Measurements from ENCODE around the gene SOCS7.

Gene SOCS7

GRCh38 chr17:38425744-38426143 lies 74.1 kb downstream of the SOCS7 start:
- Histone ChIP-seq H3K36me3 (ENCODE audit: control insufficient read depth, low read length) (no peaks in the 10 kb centered on the region), H3K4me2 (ENCODE audit: low read length) (no peak overlapping the region), H3K9me3 (ENCODE audit: control insufficient read depth, insufficient read depth, low read length) (no peaks in the 10 kb centered on the region), H3K27ac (ENCODE audit: low read depth, low read length) (no peak overlapping the region), H3K9me2 (replicated peaks; ENCODE audit: control insufficient read depth, low read length) (no peaks in the 10 kb centered on the region), H3K4me3 (ENCODE audit: low read length) (no peak overlapping the region), H3K27me3 (ENCODE audit: control insufficient read depth, low read length) (peaks cover 40% of the 10 kb centered on the region), H4K20me1 (ENCODE audit: control insufficient read depth, insufficient read depth, low read depth, low read length) (no peaks in the 10 kb centered on the region), H3F3A (ENCODE audit: control insufficient read depth, insufficient read depth) (no peaks in the 10 kb centered on the region), H3K79me2 (ENCODE audit: control insufficient read depth, low read length) (no peaks in the 10 kb centered on the region), H3K4me1 (ENCODE audit: control insufficient read depth, low read length) (peaks cover 36% of the 10 kb centered on the region)
- TF ChIP-seq EZH2phosphoT487 (IDR thresholded peaks at IDR 0.05; ENCODE audit: borderline replicate concordance, low read length): no peak
- TF ChIP-seq, protein P1, sequence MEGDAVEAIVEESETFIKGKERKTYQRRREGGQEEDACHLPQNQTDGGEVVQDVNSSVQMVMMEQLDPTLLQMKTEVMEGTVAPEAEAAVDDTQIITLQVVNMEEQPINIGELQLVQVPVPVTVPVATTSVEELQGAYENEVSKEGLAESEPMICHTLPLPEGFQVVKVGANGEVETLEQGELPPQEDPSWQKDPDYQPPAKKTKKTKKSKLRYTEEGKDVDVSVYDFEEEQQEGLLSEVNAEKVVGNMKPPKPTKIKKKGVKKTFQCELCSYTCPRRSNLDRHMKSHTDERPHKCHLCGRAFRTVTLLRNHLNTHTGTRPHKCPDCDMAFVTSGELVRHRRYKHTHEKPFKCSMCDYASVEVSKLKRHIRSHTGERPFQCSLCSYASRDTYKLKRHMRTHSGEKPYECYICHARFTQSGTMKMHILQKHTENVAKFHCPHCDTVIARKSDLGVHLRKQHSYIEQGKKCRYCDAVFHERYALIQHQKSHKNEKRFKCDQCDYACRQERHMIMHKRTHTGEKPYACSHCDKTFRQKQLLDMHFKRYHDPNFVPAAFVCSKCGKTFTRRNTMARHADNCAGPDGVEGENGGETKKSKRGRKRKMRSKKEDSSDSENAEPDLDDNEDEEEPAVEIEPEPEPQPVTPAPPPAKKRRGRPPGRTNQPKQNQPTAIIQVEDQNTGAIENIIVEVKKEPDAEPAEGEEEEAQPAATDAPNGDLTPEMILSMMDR (IDR thresholded peaks at IDR 0.05; ENCODE audit: low read depth, low read length, poor library complexity, severe bottlenecking): no peak

GRCh38 chr17:38426441-38426840 lies 74.8 kb downstream of the SOCS7 start:
- Histone ChIP-seq H3K4me1 (ENCODE audit: control insufficient read depth, low read length) (peaks cover 30% of the 10 kb centered on the region), H4K20me1 (ENCODE audit: control insufficient read depth, insufficient read depth, low read depth, low read length) (no peaks in the 10 kb centered on the region), H3F3A (ENCODE audit: control insufficient read depth, insufficient read depth) (no peaks in the 10 kb centered on the region), H3K27me3 (ENCODE audit: control insufficient read depth, low read length) (peaks cover 47% of the 10 kb centered on the region), H3K27ac (ENCODE audit: low read depth, low read length) (no peak overlapping the region), H3K9me3 (ENCODE audit: control insufficient read depth, insufficient read depth, low read length) (no peaks in the 10 kb centered on the region), H3K36me3 (ENCODE audit: control insufficient read depth, low read length) (no peaks in the 10 kb centered on the region), H3K4me3 (ENCODE audit: low read length) (no peak overlapping the region), H3K4me2 (ENCODE audit: low read length) (no peak overlapping the region), H3K79me2 (ENCODE audit: control insufficient read depth, low read length) (no peaks in the 10 kb centered on the region), H3K9me2 (replicated peaks; ENCODE audit: control insufficient read depth, low read length) (no peaks in the 10 kb centered on the region)
- no peak for TF ChIP-seq EZH2phosphoT487 (IDR thresholded peaks at IDR 0.05; ENCODE audit: borderline replicate concordance, low read length)
- TF ChIP-seq, protein P1 (IDR thresholded peaks at IDR 0.05; ENCODE audit: low read depth, low read length, poor library complexity, severe bottlenecking): no peak

GRCh38 chr17:38427160-38427949 lies 75.7 kb downstream of the SOCS7 start:
- Histone ChIP-seq H3K9me3 (ENCODE audit: control insufficient read depth, insufficient read depth, low read length) (no peaks in the 10 kb centered on the region), H3F3A (ENCODE audit: control insufficient read depth, insufficient read depth) (no peaks in the 10 kb centered on the region), H3K79me2 (ENCODE audit: control insufficient read depth, low read length) (no peaks in the 10 kb centered on the region), H3K4me3 (ENCODE audit: low read length) (peak overlapping the region; percentile 65), H3K36me3 (ENCODE audit: control insufficient read depth, low read length) (no peaks in the 10 kb centered on the region), H3K4me2 (ENCODE audit: low read length) (peak overlapping the region; percentile 82), H3K27me3 (ENCODE audit: control insufficient read depth, low read length) (peaks cover 54% of the 10 kb centered on the region), H3K9me2 (replicated peaks; ENCODE audit: control insufficient read depth, low read length) (no peaks in the 10 kb centered on the region), H4K20me1 (ENCODE audit: control insufficient read depth, insufficient read depth, low read depth, low read length) (no peaks in the 10 kb centered on the region), H3K27ac (ENCODE audit: low read depth, low read length) (no peak overlapping the region), H3K4me1 (ENCODE audit: control insufficient read depth, low read length) (peaks cover 20% of the 10 kb centered on the region)
- TF ChIP-seq EZH2phosphoT487 (IDR thresholded peaks at IDR 0.05; ENCODE audit: borderline replicate concordance, low read length): no peak
- TF ChIP-seq, protein P1 (IDR thresholded peaks at IDR 0.05; ENCODE audit: low read depth, low read length, poor library complexity, severe bottlenecking): no peak
